HG03439 (cell line): ENCODE measurements around the gene TBL1X.
"Not testable (repeated sequence)": the region's sequence is repeated elsewhere in the genome, so short reads cannot be mapped to it uniquely, and the experiment has no call there.

Source experiments
- ATAC-seq: cut with Tn5 transposase; IDR thresholded peaks from one replicate; pipeline ENCODE4 v1.9.1; 2021; ENCODE audit warnings: mild to moderate bottlenecking, moderate library complexity; ENCODE audit not compliant: unreplicated experiment

The TBL1X gene

DNA sequence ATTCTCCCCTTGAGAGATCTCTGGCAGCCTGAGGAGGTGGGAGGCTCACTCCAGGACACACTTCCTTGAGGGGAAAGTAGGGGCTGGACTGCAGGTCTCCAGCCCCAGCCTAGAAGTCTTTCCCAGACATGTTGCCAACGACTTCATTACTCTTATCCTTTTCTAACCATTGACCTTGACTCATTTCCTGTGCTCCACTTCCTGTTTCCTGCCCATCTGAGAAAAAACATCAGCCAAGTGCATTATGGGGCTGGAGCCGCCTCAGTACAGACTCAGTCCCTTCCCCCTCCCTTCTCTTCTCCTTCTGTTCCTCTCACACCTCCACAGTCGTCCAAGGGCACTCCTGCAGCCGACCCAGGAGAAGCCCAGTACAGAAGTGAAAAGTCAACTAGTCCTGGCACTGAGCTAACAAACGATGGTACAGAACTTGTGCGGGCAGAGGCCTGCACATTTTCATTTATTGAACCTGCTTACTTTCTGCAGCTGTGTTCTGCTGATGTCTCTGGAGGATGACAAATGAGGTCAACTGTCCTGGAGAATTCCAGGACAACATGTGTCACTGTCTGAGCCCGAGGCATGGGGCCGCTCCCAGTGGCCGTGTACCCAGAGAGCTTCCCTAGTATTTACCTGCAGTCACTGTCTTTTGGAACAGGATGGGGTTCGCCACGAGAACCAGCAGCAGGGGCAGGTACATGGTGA lies 280.7 kb downstream of the TBL1X start:
- no peak for ATAC-seq

DNA sequence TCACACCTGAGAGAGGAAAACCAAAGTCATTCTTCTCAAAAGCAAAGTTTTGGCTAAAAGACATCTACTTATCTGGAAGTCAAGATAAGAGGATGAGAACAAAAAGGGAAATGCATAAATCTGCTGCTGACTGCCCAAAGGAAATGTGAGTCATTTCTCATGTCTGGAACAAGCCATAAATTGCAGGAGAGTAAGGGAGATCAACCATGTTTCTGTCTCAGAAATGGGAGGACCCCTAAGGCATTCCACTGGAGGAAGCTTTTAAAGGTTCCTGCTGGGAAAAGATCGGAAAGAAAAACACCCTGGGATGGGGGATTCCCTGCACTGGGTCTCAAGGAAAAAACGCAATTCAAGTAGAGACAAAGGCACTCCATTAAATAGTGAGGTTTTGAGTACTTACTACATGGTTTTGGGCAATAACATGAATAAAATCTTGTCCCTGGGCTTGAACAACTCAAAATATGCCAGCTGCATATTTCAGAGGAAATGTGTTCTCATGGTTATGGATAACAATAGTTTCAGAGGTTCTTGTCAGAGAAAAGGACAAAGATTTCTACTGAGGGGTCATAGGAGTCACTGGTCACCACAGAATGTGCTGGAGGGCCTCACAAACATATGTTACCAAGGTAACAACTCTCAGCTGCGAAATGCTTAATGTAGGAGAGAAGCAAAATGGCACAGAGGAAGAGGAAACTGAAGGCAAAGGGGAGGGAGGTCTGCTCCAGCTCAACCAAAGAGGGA lies 281.5 kb downstream of the TBL1X start:
- ATAC-seq, result no peak

DNA sequence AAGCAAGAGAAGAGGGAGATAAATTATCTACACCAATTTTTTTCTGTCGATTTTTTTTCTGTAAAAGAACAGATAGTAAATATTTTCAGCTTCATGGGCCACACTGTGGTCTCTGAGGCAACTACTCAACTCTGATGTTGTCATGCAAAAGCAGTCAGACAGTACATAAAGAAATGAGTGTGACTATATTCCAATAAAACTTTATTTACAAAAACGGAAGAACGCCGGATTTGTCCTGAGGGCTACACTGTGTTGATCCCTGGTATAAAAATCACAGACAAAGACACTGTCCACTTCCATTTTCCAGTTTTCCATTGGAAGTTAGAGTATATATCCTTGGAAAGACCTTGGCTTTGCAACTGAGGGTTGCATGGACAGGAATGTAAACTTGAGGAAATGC lies 282.8 kb downstream of the TBL1X start:
- ATAC-seq, result no peak

DNA sequence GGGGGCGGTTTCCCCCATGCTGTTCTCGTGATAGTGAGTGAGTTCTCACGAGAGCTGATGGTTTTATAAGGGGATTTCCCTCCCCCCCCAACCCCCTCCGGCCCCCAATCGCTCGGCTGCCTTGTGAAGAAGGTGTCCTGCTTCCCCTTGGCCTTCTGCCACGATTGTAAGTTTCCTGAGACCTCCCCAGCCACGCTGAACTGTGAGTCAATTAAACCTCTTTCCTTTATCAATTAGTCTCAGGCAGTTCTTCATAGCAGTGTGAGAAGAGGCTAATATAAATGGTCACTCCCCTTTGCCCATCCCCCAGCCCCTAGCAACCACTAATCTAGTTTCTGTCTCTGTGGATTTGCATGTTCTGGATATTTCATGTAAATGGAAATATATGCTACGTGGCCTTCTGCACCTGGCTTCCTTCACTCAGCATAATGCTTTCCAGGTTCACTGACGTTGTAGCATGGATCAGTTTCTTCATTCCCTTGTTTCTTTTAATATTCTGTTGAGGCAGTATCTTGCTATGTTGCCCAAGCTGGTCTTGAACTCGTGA lies 284.4 kb downstream of the TBL1X start:
- ATAC-seq, result no peak

DNA sequence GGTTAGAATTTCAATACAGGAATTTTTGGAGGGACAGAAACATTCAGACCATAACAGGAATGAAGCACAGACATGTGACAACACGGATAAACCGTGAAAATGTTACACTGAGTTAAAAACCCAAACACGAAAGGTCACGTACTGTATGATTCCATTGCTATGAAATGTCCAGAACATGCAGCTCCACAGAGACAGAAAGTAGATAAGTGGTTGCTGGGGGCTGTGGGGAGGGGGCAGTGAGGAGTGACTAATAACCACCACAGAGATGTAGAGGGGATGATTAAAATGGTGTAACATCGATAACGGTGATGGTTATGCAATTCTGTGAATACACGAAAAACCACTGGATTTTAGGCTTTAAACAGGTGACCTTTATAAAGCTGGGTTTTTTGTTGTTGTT lies 292.5 kb downstream of the TBL1X start:
- ATAC-seq, result no peak

DNA sequence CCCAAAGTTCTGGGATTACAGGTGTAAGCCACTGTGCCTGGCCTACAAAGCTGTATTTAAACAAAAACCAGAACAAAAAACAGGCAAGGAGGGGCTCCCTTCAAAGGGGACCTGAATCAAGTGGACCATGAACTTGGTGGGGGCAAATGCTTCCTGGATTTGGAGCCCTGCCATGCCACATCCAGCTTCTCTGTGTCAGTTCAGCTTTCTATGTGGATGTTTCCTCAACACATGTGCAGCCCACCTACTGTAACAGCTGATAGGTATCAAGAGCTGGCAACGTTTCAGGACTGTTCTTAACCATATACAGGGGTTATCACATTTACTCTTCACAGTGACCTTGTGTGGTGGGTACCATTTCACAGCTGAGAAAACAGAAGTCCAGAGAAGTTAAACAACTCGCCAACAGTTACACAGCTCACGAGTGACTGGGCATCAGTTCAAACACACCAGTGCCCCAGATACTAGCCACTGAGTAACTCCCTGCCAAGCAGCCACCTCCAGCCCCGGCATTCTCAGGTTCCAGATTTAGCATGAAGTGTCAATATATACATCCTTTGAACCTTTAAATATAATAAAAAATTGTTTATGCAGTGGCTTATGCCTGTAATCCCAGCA lies 293.3 kb downstream of the TBL1X start:
- ATAC-seq, result no peak

DNA sequence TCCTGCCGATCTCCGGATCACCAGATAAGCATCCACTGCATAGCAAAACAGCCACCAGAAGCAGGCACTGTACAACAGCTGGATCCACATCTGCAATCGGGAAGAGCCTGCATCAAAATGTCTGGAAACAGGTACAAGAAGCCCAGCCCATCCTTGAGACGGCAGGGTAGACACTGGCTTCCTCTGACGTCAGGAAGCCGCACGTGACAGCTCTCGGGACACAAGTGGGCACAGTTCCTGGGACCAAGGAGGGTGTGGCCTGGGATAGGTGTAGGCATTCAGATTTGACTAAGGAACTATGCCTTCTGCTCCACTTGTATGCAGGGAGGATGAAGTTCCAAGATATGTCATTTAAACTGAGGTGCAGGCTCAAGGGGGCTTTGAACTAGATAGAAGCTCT lies 294.5 kb downstream of the TBL1X start:
- ATAC-seq, result no peak

DNA sequence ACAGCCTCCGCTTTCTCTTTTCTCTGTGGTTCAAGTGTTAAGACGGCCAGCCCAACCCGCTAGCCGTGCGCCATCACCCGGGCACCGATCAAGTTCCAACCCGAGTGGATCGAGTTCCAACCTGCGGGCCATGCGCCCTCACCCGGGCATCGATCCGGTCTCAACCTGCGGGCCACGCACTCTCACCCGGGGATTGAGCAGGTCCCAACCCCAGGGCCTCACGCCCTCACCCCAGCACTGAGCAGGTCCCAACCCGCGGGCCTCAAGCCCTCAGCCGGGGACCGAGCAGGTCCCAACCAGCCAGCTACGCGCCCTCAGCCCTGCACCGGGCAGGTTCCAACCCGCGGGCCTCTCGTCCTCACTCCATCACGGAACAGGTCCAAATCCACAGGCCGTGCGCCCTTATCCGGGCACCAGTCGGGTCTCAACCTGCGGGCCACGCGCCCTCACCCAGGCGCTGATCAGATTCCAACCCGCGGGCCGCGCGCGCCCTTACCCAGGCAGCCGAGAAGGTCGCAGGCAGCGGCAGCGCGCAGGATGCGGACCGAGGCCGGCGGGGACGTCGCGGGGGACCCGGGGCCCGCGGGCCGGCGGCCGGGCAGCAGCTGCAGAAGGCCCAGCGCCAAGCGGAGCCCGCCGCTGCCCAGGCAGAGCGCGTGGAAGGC lies 300.3 kb downstream of the TBL1X start:
- no peak for ATAC-seq

DNA sequence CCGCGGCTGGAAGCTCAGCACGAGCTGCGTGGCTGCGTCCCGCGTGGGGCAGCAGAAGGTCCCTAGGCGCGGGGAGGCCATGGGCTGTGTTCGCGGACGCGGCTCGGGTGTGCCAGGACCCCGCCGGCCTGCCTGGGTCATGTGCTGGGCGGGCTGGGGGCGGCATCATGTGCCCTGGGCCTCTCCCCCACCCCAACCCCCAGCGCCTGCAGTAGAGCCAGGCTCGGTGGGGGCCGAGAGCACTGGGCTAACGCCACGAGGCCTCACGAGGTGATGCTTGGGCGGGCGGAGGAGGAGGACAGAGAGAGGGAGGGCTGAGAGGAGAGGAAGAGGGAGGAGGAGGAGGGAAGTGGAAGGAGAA lies 300.9 kb downstream of the TBL1X start, which contains the start of gene GPR143:
Gene GPR143 (minus strand): TSS at position 111 of the 361 bp plus-strand sequence. CDS start 30 bp downstream, at position 81.
- ATAC-seq, result no peak

DNA sequence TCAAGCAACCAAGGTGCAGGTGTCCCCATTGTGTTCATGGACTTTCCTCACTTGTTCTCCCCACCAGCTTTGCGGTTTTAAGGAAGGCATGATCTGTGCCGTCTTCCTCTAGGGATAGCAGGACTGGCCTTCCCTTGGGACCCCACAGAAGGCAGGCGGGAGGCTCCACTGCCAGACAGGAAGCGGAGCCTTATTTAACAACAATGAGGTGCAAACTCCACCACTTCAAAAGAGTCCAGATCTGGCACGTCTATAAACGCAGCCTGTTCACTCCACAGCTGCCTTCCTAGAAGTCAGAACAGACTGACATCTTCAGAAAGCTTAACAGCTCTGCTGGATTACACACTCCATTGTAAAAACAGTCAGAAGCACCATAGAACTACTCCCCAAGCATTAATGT lies 302.5 kb downstream of the TBL1X start:
- no peak for ATAC-seq

DNA sequence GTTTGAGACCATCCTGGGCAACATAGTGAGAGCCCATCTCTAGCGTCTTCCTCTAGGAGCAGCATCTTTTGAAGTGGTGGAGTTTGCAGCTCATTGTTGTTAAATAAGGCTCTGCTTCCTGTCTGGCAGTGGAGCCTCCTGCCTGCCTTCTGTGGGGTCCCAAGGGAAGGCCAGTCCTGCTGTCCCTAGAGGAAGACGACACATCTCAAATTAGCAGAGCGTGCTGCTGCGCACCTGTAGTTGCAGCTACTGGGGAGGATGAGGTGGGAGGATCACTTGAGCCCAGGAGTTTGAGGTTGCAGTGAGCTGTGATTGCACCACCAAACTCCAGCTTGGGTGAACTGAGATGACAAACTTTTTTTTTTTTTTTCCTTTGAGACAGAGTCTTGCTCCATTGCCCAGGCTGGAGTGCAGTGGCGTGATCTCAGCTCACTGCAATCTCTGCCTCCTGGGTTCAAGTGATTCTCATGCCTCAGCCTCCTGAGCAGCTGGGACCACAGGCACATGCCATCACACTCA lies 303.5 kb downstream of the TBL1X start:
- ATAC-seq, result not testable (repeated sequence)

DNA sequence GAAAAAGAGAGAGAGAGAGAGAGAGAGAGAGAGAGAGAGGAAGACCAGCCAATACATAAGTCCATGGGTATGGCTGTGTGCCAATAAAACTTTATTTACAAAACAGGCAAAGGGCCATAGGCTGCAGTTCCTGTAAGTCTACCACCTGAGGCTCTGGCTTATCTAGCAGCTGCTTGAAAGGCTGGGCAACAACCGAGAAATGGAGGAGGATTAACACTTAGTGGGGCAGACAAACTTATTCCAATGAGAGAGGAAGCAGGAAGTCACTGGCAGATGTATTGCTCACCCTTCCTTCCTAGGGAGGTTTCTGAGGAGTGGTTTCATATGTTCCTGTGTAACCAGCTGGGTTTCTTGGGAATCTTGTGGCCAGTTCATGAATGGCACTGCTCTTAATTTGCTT lies 305.5 kb downstream of the TBL1X start:
- ATAC-seq, result no peak

DNA sequence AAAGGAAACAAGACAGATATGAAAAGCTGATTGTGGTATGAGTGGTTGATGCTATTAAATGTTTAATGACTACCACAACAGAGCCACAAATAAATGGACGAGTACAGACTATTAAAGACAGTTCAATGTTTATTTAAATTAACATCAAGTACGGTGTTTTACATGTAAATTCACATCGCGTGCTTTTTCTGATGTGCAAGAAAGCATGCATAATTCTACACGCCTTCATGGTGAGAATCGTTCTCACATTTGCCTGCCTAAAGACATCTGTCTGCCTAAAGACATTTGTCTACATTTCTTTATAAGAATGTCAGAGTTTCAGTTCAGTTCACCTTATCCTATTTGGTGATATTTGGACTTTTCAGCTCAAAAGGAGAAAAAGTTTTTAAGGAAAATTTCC lies 308.1 kb downstream of the TBL1X start:
- no peak for ATAC-seq

DNA sequence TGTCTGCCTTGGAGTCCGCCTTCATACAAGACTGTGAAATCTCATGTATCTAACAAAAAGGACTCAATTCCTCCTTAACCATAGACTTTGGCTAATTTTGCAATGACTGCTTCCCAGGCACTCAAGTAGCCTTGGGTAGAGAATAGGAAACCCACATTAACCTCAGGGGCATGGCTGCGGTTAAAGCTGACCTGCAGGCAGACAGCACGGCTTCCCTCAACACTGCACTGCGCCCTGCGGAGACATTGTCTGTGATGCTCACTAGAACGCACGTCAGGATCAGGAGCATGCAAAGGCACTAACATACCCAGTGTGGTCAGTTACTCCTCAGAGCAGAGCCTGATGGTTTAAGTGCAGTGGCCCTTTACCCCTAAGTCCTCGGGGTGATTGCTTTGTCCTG lies 311.1 kb downstream of the TBL1X start:
- no peak for ATAC-seq

DNA sequence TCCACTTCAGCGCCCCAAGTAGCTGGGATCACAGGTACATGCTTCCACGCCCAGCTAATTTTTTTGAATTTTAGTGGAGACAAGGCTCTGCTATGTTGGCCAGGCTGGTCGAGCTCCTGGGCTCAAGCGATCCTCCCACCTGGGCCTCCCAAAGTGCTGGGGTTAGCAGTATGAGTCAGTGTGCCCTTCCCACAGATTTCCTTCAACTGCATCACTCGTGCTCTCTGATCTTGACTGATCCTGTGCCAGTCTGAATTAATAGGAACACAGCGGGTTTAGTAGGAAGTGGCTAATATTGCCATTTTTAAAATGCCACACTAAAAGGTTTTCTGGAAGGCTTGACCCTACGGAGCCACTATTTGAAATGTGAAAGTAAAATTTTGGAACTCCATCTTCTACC lies 317.1 kb downstream of the TBL1X start:
- no peak for ATAC-seq

DNA sequence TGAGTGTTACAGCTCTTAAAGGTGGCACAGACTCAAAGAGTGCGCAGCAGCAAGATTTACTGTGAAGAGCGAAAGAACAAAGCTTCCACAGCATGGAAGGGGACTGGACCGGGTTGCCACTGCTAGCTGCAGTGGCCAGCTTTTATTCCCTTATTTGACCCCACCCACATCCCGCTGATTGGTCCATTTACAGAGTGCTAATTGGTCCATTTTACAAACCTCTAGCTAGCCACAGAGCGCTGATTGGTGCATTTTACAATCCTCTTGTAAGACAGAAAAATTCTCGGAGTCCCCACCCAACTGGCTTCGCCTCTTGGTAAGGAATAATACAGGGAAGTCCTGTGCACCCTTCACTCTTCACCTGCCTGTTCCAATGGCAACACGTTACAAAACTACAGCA lies 319.5 kb downstream of the TBL1X start:
- ATAC-seq, result no peak

DNA sequence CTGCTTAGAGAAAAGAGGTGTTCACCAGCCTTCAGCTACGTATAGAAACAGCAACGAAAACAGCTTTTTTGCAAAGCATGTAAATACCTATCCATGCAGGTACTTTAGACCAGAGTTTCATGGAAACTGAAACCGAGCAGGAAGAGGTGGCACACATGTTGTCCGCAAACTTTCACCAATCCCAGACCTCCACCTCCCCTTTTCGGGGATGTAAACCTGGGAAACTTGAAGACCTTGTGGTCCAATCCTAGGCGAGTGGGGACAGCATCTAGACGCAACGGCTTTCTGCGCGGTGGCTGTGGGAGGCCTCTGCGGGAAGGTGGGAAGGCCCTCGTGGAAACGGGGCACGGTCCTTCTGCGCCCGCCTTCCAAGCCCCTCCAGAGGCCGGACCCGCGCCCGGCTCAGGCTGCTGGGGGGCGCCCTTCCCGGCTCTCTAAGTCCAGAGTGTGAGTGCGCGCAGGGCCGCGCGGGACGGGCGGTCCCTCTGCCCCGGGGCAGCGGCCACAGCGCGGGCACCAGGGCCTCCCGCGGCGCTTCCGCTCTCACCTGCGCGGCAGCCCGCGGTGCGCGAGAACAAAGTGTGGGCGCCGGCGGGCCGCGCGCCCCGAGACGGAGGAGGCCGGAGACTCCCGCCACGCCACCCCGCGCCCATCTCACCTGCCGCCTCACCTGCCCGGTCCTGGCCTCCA lies 320.5 kb downstream of the TBL1X start:
- no peak for ATAC-seq

DNA sequence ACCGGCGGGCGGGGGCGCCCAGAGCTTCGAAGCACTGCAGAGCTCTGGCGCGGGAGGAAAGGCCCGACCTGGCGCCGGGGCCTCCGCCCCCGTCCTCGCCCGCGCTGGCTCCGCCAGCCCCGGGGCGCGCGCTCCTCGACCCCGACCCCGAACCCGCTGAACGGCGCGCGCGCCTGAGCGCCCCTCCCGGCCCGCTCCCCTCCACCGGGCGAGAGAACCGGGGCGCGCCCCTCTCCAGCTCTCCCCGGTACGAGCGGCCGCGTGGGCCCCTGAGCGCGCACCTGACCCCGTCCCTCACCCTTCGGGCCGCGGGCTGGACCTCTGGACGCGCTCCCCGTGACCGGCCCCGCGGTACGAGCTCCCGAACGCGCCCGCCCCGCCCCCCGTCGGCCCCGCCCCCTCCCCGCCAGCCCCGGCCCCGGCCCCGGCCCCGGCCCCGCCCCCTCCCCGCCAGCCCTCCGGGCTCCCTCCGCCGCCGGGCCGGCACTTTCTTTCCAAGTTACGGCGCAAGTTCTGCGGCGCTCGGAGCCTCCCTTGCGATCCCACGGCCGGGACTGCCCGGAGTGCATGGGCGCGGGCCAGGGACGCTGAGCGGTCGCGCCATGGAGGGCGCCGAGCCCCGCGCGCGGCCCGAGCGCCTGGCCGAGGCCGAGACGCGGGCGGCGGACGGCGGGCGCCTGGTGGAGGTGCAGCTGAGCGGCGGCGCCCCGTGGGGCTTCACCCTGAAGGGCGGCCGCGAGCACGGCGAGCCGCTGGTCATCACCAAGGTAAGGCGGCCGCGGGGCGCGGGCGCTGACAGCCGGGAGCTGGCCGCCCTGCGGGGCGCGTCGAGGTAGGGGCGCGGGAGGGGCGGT lies 321.3 kb downstream of the TBL1X start, which contains the start of gene SHROOM2:
Gene SHROOM2 (plus strand): TSS at position 486 of the 854 bp plus-strand sequence. CDS start 117 bp downstream, at position 603.
- ATAC-seq, result no peak
